IMR-90 (cell line): Measurements from ENCODE around the gene GRB10. TPM values are rescaled to one million over a fixed set of nuclear protein-coding genes. Genes with fewer than 3 reads are reported as not detected.
A peak's percentile ranks its signal among the peaks of the same experiment; 100 is the strongest.

Source experiments
- ATAC-seq: fragments of 200-7000 bp; cut with Tn5 transposase; 2 replicates; pipeline ENCODE4 v1.9.1; 2020; ENCODE audit warnings: low read depth, mild to moderate bottlenecking, moderate library complexity
- BruUV-seq: library from RNA; stranded (reverse); fragments of 400-500 nt; replicated peaks from 2 replicates; lab custom pipeline; 2021; lab: Mats Ljungman, UMichigan
- CTCF ChIA-PET: fragments of 300-600 bp; formaldehyde crosslinking; extraction: SDS; loops from one replicate; lab custom pipeline; 2021; ENCODE audit warnings: antibody characterized with exemption; lab: Yijun Ruan, JAX
- POLR2A ChIA-PET: fragments of 300-600 bp; sonication (Branson Sonifier 250); formaldehyde crosslinking; loops from one replicate; lab custom pipeline; 2022; ENCODE audit warnings: antibody characterized with exemption; ENCODE audit not compliant: unreplicated experiment; lab: Charles Lee
- DNase-seq: peaks from one replicate; pipeline ENCODE4 v3.0.0; 2013
- H2AFZ ChIP-seq: replicated peaks from 2 replicates; pipeline ENCODE3; 2013; ENCODE audit warnings: low read length, mild to moderate bottlenecking; ENCODE audit not compliant: poor library complexity
- H2AK5ac ChIP-seq: 2 replicates; pipeline ENCODE4 v1.6.1; 2013; ENCODE audit warnings: low read depth, low read length, inconsistent platforms
- H2AK9ac ChIP-seq: replicated peaks from 2 replicates; pipeline ENCODE3; 2013; ENCODE audit warnings: mild to moderate bottlenecking, low read depth, low read length, moderate library complexity; ENCODE audit not compliant: poor library complexity
- H2BK120ac ChIP-seq: 2 replicates; pipeline ENCODE4 v1.6.1; 2013; ENCODE audit warnings: low read depth, low read length, inconsistent platforms
- H2BK15ac ChIP-seq: 3 replicates; pipeline ENCODE4 v1.6.1; 2013; ENCODE audit warnings: low read depth, low read length, inconsistent platforms
- H2BK20ac ChIP-seq: 2 replicates; pipeline ENCODE4 v1.6.1; 2013; ENCODE audit warnings: low read depth, mild to moderate bottlenecking, inconsistent platforms, low read length, moderate library complexity
- H2BK5ac ChIP-seq: 2 replicates; pipeline ENCODE4 v1.6.1; 2013; ENCODE audit warnings: mild to moderate bottlenecking, low read depth, low read length, inconsistent platforms; ENCODE audit not compliant: poor library complexity, severe bottlenecking
- H3K14ac ChIP-seq: replicated peaks from 2 replicates; pipeline ENCODE4 v1.6.1; 2013; ENCODE audit warnings: low read depth, low read length, inconsistent platforms
- H3K18ac ChIP-seq: 2 replicates; pipeline ENCODE4 v1.6.1; 2013; ENCODE audit warnings: low read depth, low read length, control low read depth
- H3K23ac ChIP-seq: 2 replicates; pipeline ENCODE4 v1.6.1; 2013; ENCODE audit warnings: low read depth, low read length, inconsistent platforms
- H3K27ac ChIP-seq: 2 replicates; pipeline ENCODE4 v1.5.1; 2013; ENCODE audit warnings: mild to moderate bottlenecking, control low read depth, low read length; ENCODE audit not compliant: insufficient read depth
- H3K27me3 ChIP-seq: 2 replicates; pipeline ENCODE4 v1.6.1; 2013; ENCODE audit warnings: low read length; ENCODE audit not compliant: control insufficient read depth, insufficient read depth
- H3K36me3 ChIP-seq: 2 replicates; pipeline ENCODE4 v1.6.1; 2013; ENCODE audit warnings: low read length, mixed read lengths; ENCODE audit not compliant: control insufficient read depth, insufficient read depth
- H3K4ac ChIP-seq: 2 replicates; pipeline ENCODE4 v1.6.1; 2013; ENCODE audit warnings: low read depth, low read length, inconsistent platforms
- H3K4me1 ChIP-seq: 2 replicates; pipeline ENCODE4 v1.6.1; 2013; ENCODE audit warnings: low read length, mixed read lengths; ENCODE audit not compliant: control insufficient read depth, insufficient read depth
- H3K4me2 ChIP-seq: 2 replicates; pipeline ENCODE4 v1.6.1; 2013; ENCODE audit warnings: low read depth, mild to moderate bottlenecking, control low read depth, low read length, moderate library complexity
- H3K4me3 ChIP-seq: 2 replicates; pipeline ENCODE4 v1.5.1; 2013; ENCODE audit warnings: low read depth, mild to moderate bottlenecking, control low read depth, low read length, moderate library complexity; ENCODE audit not compliant: insufficient read depth
- H3K56ac ChIP-seq: 2 replicates; pipeline ENCODE4 v1.6.1; 2013; ENCODE audit warnings: low read length, inconsistent platforms; ENCODE audit not compliant: insufficient read depth; ENCODE audit errors: extremely low read depth
- H3K79me1 ChIP-seq, 2 experiments: 2 replicates each; pipeline ENCODE4 v1.6.1; 2013; ENCODE audit warnings: low read length in 2 of 2, inconsistent platforms in 1 of 2, low read depth in 1 of 2
- H3K9ac ChIP-seq: 2 replicates; pipeline ENCODE4 v1.6.1; 2013; ENCODE audit warnings: low read depth, low read length, control low read depth
- H3K9me1 ChIP-seq: 2 replicates; pipeline ENCODE4 v1.6.1; 2013; ENCODE audit warnings: low read length, inconsistent platforms; ENCODE audit not compliant: insufficient read depth
- H3K9me3 ChIP-seq: 2 replicates; pipeline ENCODE4 v1.6.1; 2013; ENCODE audit warnings: low read length; ENCODE audit not compliant: control insufficient read depth, insufficient read depth
- H4K20me1 ChIP-seq: 2 replicates; pipeline ENCODE4 v1.6.1; 2013; ENCODE audit warnings: low read length, inconsistent platforms; ENCODE audit not compliant: insufficient read depth
- H4K5ac ChIP-seq: 2 replicates; pipeline ENCODE4 v1.6.1; 2013; ENCODE audit warnings: mild to moderate bottlenecking, low read depth, low read length, control low read depth
- H4K8ac ChIP-seq, 2 experiments: 2 replicates each; pipeline ENCODE4 v1.6.1; 2013; ENCODE audit warnings: low read depth in 2 of 2, low read length in 2 of 2, control low read depth in 1 of 2, inconsistent platforms in 1 of 2
- H4K91ac ChIP-seq: 2 replicates; pipeline ENCODE4 v1.6.1; 2013; ENCODE audit warnings: low read depth, low read length, inconsistent platforms; ENCODE audit not compliant: insufficient read depth
- CEBPB ChIP-seq: IDR thresholded peaks from 2 replicates; pipeline ENCODE4 v1.6.1; 2012; ENCODE audit warnings: low read depth, low read length, improper control_type of control experiment
- CHD1 ChIP-seq: IDR thresholded peaks from 2 replicates; pipeline ENCODE4 v1.6.1; 2012; ENCODE audit warnings: low read depth, low read length, improper control_type of control experiment
- CTCF ChIP-seq: conservative IDR thresholded peaks from 2 replicates; pipeline ENCODE4 v1.5.1; 2012; ENCODE audit warnings: mild to moderate bottlenecking, low read depth, low read length, improper control_type of control experiment
- FOS ChIP-seq: fragments of 150-350 bp; IDR thresholded peaks from 2 replicates; pipeline ENCODE4 v1.6.1; 2016; ENCODE audit warnings: low read depth, low read length
- RAD21 ChIP-seq: IDR thresholded peaks from 2 replicates; pipeline ENCODE4 v1.6.1; 2012; ENCODE audit warnings: low read length, improper control_type of control experiment
- SMC3 ChIP-seq: fragments of 150-350 bp; IDR thresholded peaks from 2 replicates; pipeline ENCODE4 v1.6.1; 2016; ENCODE audit warnings: low read depth, mild to moderate bottlenecking, antibody characterized with exemption, low read length, moderate library complexity
- USF2 ChIP-seq: fragments of 150-350 bp; IDR thresholded peaks from 2 replicates; pipeline ENCODE4 v1.6.1; 2017; ENCODE audit warnings: mild to moderate bottlenecking, antibody characterized with exemption, low read length, low read depth
- WGBS, 2 experiments: methylation state at CpG; one replicate each; pipeline versions ENCODE4 v1.1.5 to v1.1.7; 2013; ENCODE audit warnings: missing lambda C conversion rate in 2 of 2; ENCODE audit not compliant: insufficient read length in 1 of 2; ENCODE audit errors: extremely low coverage in 2 of 2; 5-methylcytosine and 5-hydroxymethylcytosine counted together
- dilution Hi-C: fragments of 300-500 bp; cut with HindIII; formaldehyde crosslinking; loops from one replicate; pipeline ENCODE4 v1.14.3; 2018; ENCODE audit warnings: low sequenced_read_pairs; ENCODE audit not compliant: unreplicated experiment
- in situ Hi-C: fragments of 300-500 bp; cut with MboI; formaldehyde crosslinking; loops from 3 replicates; pipeline ENCODE4 v1.14.3; 2019; ENCODE audit warnings: low sequenced_read_pairs, inconsistent platforms, mixed read lengths
- intact Hi-C: fragments of 100-400 bp; cut with micrococcal nuclease; formaldehyde crosslinking; loops from 2 replicates; pipeline ENCODE4 v1.10.0; 2022
- polyA plus RNA-seq, 3 experiments: library from polyadenylated mRNA; depleted of rRNA; stranded (reverse); fragments of >200 nt; gene quantifications; 2 replicates each; pipeline ENCODE4 v1.2.3, GENCODE V29; 2012; ENCODE audit warnings: low replicate concordance in 1 of 3
- total RNA-seq: library from RNA; depleted of rRNA; stranded (reverse); fragments of >200 nt; gene quantifications from 2 replicates; pipeline ENCODE4 v1.2.3, GENCODE V29; 2012

Gene GRB10
- total and polyA plus RNA-seq, 2 of the 4 experiments (the other 2 are of a cell fraction): 6.3 to 15.1 TPM

DNA sequence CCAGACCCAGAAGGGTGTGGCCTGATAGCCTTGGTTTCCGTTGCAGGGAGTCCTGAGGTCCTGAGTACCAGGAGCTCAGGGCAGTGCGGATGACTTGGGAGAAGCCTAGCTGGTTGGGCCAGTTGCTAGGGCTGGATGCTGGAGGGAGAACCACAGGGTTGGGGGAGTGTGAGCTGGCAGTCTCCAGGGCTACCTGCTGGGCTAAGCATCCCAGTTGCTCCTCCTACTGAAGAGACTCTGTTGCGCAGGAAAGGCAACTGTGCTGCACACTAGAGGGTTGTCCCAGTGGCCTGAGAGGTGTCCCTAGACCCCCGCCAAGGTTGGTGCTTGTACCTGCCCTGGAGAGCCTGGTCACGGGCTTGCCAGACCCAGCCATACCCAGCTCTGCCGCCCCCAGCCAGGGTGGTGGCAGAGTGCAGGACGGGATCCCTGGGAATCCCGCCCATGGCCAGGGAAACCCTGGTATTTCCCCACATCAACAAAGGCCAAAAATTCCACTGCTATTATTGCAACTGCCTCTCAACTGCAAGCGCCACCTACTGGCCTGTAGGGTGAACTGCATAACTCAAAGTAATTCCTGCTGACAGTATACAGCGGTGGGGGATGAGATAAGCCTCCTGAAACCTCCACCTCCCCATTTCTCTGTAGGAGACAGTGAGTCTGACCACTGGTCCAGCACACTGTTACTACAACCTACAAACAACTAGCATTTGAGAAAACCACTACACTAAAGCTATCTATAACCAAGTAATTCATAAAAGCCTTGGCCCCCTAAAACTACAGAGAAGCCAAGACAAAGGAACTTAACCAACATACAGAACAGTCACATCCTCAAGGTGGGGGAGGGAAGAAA is 149.9 kb downstream of the GRB10 start:
- DNase-seq (peak; percentile 50), ATAC-seq (peak; percentile 95)
- no peak overlapping the region for H2AK5ac ChIP-seq
- no peak overlapping the region for H3K4ac ChIP-seq
- no peaks in the 10 kb centered on the region for H3K9me3 ChIP-seq
- H4K8ac ChIP-seq: no peak overlapping the region
- in situ Hi-C loops (no loop called here), dilution Hi-C loops (no loop called here), intact Hi-C loops (loop anchor here (1.0 to 5.0 kb wide), 3 partner anchors 164 to 510 kb away; no protein-coding TSS in a partner anchor)
- no peaks in the 10 kb centered on the region for H3K4me1 ChIP-seq
- no peak overlapping the region for H3K9ac ChIP-seq
- H2BK15ac ChIP-seq: no peak overlapping the region
- H3K27ac ChIP-seq: no peak overlapping the region
- peak overlapping the region; percentile 27 for H2AFZ ChIP-seq
- no peak overlapping the region for H3K18ac ChIP-seq
- no peak overlapping the region for H4K5ac ChIP-seq
- ChIA-PET CTCF (interaction anchor here (0.8 to 2.3 kb wide), 4 partner anchors 9 to 121 kb away, joined by 3 to 9 read pairs (median 4); no protein-coding TSS in a partner anchor), POLR2A (no interaction called here)
- peak; percentile 63 for TF ChIP-seq SMC3
- TF ChIP-seq FOS: no peak
- TF ChIP-seq USF2: no peak
- peak; percentile 54 for TF ChIP-seq RAD21
- peak; percentile 40 for TF ChIP-seq CEBPB
- peak; percentile 82 for TF ChIP-seq CTCF
- no peak for TF ChIP-seq CHD1
- peaks cover 2% of the 10 kb centered on the region; the same call in 1 of the 2 replicates for H3K9me1 ChIP-seq
- H2BK5ac ChIP-seq: no peak overlapping the region
- H3K23ac ChIP-seq: no peak overlapping the region
- no peaks in the 10 kb centered on the region; the same call in 1 of the 2 replicates for H3K36me3 ChIP-seq
- H3K4me2 ChIP-seq: no peak overlapping the region
- no TSS peak for BruUV-seq
- no peak overlapping the region for H2BK20ac ChIP-seq
- no peak overlapping the region for H3K56ac ChIP-seq
- H2AK9ac ChIP-seq: peak overlapping the region; percentile 1
- H3K27me3 ChIP-seq: no peaks in the 10 kb centered on the region
- WGBS, 2 experiments: 84% methylated on average over 4 of the region's 10 CpGs; no CpG with 5 or more reads in 1 of the 2 experiments
- peaks cover 7 to 21% of the 10 kb centered on the region in 2 experiments; a peak in 2 of 4 replicates for H3K79me1 ChIP-seq
- no peak overlapping the region for H4K91ac ChIP-seq
- peaks cover 29% of the 10 kb centered on the region for H4K20me1 ChIP-seq
- H2BK120ac ChIP-seq: no peak overlapping the region
- H3K4me3 ChIP-seq: no peak overlapping the region
- no peak overlapping the region for H3K14ac ChIP-seq
